Measurements from ENCODE around the gene ESR2.

DNA sequence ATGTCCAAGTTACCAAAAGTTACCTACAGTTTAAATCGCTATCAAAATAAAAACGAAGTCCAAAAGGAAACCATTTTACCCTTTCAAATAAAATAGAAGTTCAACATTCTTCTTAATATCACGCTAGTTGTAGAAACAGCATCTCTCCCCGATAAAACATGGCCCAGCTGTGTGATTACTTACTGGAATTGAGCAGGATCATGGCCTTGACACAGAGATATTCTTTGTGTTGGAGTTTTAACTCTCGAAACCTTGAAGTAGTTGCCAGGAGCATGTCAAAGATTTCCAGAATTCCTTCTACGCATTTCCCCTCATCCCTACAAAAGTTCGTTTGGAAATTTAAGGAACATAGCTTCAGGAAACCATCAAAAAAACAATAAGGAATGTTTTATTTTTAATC, 44.8 kb downstream of the ESR2 start:
- TF ChIP-seq, protein P1, sequence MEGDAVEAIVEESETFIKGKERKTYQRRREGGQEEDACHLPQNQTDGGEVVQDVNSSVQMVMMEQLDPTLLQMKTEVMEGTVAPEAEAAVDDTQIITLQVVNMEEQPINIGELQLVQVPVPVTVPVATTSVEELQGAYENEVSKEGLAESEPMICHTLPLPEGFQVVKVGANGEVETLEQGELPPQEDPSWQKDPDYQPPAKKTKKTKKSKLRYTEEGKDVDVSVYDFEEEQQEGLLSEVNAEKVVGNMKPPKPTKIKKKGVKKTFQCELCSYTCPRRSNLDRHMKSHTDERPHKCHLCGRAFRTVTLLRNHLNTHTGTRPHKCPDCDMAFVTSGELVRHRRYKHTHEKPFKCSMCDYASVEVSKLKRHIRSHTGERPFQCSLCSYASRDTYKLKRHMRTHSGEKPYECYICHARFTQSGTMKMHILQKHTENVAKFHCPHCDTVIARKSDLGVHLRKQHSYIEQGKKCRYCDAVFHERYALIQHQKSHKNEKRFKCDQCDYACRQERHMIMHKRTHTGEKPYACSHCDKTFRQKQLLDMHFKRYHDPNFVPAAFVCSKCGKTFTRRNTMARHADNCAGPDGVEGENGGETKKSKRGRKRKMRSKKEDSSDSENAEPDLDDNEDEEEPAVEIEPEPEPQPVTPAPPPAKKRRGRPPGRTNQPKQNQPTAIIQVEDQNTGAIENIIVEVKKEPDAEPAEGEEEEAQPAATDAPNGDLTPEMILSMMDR (IDR thresholded peaks at IDR 0.05; ENCODE audit: low read depth, low read length), result no peak
- TF ChIP-seq EZH2phosphoT487 (IDR thresholded peaks at IDR 0.05; ENCODE audit: low read depth), result no peak

All from OCI-LY3 (cell line).